Stimulated activated CD4-positive, alpha-beta T cell treated with anti-CD3 and anti-CD28 coated beads, TNF-alpha, amount 100 ng/mL, for 1 hour (primary cell): ENCODE measurements around the gene ACP2.

Experiments
- DNase-seq, 3 donors: peaks; one replicate each; pipeline ENCODE4 v3.0.0-alpha.2; 2020; ENCODE audit warnings: low read depth in 3 of 3, low spot score in 1 of 3

Gene ACP2

DNA sequence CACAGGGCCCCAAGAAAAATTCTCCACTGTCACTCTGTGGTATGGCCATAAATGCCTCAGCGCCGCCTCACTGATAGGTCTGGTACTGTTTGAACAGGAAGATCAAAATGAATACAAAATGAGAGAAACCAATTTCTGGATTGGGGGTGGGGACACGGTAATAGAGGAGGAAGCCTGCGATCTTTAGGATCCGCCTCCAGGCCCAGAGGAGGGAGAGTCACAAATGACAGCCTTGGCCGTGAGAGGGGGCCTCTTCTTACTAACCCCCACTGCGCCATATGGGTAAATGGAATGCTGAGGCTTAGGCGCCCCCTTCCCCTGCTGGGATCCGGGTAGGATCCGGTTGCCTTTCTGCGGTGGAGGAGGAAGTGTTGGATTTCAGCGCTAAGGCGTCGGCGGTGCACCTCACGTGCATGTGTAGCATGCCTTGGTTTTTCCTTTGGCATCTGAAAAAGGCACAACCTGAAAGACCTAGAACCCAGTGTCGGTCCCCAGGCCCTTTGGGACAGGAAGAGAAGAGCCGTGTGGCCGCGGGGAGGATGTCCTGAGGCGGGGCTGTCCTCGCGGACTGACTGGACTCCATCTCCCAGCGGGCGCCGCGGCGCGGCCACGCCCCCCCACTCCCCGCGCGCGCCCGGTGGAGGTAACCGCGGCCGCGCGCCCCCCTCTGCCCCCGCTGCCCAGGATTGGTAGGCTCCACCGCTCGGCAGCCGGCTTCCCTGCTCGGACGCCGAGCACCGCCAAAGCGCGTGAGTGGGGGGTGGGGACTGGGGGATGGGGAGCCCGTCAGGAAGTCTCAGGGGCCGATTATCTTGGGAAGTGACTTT, 20.6 kb upstream of the ACP2 start:
- DNase-seq, result peak; percentile 63 to 80 (median 65)

DNA sequence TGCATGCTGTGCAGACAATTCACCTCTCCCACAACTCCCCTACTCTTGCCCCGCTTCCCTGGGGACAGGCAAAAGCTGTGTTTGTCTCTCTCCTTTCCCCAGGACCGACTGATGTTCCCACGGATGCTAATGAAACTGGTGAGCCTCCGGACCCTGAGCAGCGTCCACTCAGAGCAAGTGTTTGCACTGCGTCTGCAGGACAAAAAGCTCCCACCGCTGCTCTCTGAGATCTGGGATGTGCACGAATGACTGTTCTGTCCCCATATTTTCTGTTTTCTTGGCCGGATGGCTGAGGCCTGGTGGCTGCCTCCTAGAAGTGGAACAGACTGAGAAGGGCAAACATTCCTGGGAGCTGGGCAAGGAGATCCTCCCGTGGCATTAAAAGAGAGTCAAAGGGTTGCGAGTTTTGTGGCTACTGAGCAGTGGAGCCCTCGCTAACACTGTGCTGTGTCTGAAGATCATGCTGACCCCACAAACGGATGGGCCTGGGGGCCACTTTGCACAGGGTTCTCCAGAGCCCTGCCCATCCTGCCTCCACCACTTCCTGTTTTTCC, 19.9 kb upstream of the ACP2 start:
- no peak for DNase-seq

DNA sequence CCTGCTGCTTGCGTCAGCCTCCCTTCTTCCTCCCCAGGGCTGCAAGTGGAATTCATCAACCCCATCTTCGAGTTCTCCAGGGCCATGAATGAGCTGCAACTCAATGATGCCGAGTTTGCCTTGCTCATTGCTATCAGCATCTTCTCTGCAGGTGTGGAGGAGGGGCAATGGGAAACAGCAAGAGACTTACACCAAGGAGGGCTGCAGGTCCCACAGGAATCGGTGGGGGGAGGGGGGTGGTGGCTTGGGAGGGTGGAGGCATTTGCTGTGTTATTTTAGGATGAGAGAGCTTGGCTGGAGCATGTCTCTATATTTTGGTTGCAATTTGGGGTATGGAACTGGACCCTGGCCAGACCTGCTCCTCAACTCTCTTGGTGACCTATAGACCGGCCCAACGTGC, 19.3 kb upstream of the ACP2 start:
- DNase-seq, result no peak

DNA sequence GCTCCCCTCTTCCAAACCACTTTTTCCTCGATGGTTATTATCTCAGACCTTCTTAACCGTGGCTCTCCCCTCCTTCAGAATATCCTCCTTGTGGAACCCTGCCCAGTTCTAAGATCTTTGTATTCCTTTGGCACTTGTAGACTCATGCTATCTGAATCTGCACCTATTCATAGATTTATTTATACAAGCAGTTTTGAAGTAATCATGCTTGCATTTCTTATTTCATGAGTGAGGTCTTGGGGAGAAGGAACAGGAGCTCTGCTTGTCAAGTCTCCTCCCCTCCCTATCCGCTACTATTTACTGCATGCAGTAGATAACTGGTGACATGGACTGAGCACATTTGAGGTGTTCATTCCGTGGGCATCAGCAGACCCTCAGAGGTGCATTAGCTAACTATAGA, 15.9 kb upstream of the ACP2 start:
- no peak for DNase-seq

DNA sequence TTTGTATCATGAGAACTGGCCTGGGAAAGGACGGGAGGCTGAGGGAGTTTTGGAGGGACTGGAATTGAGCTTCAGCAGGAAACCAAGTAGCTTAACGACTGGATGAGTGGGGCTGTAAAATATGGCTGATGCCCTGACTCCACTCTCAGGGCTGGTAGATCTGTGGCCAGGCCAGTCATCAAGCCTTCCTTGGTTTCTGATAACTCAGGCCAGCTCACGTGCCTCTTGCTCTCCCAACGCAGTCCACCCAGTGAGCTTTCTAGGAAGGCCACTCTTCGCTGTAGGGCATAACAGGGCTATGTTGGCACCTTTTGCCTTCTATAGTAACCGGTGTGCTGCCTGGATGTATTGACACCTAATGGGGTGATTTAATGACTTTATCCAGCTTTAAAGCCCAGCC, 15.5 kb upstream of the ACP2 start:
- no peak for DNase-seq

DNA sequence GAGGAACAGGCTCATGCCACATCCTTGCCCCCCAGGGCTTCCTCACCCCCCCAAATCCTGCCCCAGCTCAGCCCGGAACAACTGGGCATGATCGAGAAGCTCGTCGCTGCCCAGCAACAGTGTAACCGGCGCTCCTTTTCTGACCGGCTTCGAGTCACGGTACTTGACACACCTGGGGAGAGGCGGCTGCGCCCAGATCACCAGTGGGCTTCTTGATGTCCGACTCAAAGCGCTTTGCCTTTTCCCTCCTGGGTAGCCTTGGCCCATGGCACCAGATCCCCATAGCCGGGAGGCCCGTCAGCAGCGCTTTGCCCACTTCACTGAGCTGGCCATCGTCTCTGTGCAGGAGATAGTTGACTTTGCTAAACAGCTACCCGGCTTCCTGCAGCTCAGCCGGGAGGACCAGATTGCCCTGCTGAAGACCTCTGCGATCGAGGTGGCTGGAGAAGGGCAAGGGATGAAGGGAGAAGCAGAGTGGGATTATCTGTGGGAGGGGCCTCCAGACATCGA, 12.7 kb upstream of the ACP2 start:
- no peak for DNase-seq

DNA sequence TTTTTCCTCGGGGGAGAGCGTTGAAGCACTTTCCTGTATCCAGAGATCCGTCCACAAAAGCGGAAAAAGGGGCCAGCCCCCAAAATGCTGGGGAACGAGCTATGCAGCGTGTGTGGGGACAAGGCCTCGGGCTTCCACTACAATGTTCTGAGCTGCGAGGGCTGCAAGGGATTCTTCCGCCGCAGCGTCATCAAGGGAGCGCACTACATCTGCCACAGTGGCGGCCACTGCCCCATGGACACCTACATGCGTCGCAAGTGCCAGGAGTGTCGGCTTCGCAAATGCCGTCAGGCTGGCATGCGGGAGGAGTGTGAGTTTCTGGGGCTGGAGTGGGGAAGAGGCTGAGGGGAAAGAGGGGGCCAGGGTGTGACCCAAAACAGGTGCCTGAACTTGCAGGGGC, 11.8 kb upstream of the ACP2 start:
- no peak for DNase-seq

DNA sequence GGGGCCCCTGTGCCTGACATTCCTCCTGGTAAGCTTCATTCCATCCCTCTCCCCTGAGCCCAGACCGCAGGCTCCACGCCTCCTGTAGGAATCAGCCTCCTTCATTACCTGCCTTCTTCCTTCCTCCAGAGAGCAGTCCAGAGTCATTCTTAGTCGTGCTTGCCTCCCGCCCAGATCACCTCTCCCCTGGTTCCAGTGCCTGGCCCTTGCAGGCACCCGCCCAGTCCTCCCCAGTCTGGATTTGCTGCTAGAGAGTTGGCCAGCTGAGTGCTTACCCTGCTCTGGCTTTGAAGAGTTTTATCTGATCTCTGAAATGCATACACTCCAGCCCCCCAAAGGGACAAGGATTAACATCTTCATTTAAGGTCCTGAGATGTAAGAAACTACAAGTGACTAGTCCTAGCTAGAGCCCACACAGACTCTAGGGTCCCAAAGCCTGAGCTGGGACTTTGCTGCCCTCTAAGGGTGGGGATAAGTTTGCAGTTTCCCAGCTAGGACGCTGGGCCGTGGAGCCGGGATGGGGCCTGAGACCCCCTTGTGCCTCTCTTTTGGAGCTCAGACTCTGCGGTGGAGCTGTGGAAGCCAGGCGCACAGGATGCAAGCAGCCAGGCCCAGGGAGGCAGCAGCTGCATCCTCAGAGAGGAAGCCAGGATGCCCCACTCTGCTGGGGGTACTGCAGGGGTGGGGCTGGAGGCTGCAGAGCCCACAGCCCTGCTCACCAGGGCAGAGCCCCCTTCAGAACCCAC, 10.8 kb upstream of the ACP2 start:
- no peak for DNase-seq

DNA sequence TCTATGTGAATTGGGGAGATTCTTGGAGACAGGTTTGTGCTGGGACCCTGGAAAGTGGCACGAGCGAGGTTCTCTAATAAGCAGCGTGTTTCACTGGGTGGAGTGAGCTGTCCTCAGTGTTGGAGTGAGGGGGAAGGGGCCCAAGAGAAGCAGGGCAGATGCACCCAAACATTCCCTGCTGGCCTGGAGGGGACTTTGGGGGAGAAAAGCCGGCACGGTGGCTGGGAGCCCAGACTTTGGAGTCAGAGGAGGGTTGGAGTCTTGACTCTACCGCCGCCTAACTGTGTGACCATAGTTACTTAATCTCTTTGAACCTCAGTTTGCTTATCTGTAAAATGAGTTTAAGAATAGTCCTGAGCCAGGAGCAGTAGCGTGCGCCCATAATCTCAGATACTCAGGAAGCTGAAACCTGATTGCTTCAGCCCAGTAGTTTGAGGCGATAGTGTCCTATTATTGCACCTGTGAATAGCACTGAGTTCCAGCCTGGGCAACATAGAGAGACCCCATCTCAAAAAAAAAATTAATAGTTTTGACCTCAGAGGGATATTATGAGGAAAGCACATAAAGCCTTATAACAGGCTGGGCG, 9.8 kb upstream of the ACP2 start:
- DNase-seq, result no peak

DNA sequence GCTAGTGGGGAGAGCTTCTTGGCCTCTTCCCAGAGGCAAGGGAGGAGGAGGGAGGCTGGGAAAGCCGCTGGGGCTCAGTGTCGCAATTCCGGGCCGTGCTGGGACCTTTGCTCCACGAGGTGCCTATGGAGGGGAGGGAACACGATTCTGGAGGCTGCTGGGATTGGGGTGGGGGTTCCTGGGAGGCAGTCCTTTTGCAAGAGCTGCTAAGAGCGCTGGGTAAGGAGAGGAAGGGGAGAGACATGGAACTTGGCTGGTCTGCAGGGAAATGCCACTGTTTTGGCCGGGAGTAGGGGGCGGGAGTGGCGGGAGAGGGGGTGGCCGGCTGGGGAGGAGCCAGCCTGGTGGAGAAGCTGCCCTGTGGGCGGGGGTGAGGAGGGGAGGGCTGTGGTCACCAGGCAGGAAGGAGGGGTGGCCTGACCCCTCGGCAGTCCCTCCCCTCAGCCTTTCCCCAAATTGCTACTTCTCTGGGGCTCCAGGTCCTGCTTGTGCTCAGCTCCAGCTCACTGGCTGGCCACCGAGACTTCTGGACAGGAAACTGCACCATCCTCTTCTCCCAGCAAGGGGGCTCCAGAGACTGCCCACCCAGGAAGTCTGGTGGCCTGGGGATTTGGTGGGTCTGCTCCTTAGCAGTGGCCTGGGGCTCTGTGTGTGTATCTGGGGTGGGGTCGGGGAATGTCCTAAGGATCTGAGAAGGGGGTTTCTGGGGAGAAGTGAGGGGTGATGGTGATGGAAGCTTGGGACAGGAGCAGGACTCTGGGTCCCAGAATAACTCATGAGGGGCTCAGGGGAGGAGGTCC, 9.1 kb upstream of the ACP2 start, which contains the start of gene NR1H3:
TSS of gene NR1H3 (plus strand) at position 480 of the 800 bp plus-strand sequence. CDS start 1,221 bp downstream, outside the sequence.
- no peak for DNase-seq

DNA sequence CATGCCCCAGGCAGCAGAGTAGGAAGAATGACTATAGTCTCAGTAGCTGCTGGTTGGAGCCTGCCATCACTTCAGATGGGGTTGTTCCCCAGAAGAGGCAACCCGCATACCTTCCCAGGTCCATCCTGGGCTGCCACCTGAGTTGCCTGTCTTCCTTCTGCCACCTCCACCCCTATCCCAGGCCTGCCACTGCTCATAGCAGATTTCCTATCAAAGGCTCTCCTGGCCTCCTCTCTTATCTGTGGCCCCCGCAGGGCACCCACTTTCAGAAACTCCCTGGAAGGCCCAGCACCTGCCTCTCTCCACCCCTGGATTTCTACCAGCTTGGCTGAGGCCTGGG, 8.5 kb upstream of the ACP2 start:
- DNase-seq, result no peak

DNA sequence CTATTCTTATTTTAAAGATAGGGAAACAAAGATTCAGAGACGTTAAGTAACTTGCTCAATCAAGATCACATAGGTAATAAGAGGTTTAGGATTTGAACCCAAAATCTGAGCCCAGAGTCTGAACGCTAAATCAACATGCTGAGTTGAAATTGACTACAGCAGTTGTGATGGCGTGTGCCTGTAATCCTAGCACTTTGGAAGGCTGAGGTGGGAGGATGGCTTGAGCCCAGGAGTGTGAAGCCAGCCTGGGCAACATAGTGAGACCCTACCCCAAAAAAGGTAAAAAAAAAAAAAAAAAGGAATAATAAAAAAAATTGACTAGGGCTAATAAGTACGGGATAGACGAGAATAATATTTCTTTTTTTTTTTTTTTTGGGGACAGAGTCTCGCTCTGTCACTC, 7.8 kb upstream of the ACP2 start:
- no peak for DNase-seq

DNA sequence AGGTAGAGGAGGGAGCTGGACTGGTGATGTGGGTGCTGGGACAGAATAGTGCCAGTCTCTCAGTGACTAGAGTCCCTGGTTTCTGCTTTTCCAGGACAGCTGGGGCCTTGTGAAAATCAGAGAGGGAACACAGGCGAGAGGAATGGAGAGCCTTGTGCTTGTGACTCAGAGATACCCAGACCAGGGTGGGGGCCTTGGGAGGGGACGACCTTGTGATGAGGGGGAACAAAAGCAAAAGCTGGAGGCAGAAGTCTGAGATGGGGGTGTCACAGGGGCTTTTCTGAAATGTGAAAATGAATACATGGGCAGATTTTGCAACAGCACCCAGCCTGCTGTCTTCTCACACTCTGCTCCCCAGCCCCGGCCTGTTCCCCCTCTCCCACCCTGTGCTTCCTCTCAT, 5.8 kb upstream of the ACP2 start:
- DNase-seq, result no peak

DNA sequence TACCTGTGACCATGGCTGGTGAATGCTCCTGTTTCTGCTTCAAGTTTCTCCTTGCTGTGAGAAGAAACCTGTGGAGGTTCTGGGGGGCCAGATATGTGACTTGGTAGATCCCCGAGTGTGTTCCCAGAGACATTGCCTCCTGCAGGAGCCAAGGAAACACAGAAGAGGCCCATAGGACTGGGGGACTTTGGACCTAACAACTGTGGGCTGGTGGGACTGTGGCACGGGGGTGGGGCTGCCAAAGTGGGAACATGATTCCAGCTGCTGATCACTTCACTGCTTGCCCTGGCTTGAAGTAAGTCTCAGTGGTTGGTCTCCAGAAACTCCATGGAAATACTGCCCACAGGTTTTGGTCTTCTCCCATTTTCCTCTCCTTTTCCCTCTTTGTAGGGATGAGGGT, 5.0 kb upstream of the ACP2 start:
- no peak for DNase-seq

DNA sequence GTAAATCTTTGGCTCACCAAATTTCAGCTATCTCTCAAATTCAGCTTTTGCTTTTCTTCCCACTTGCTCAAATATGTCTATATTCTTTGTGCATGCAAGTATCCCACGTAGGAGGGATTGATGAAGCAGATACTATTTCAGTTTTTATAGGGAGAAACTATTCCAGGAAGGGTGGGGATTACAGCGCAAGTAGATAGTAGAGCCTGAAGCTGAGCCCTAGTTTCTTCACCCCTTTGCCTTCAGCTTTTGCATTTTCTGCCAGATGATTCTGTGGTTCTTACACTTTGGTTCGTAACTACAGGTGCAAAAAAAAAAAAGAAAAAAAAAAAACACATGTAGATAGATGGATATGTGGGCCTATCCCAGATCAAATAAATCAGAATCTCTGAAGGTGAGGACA, 3.1 kb upstream of the ACP2 start:
- DNase-seq, result no peak

DNA sequence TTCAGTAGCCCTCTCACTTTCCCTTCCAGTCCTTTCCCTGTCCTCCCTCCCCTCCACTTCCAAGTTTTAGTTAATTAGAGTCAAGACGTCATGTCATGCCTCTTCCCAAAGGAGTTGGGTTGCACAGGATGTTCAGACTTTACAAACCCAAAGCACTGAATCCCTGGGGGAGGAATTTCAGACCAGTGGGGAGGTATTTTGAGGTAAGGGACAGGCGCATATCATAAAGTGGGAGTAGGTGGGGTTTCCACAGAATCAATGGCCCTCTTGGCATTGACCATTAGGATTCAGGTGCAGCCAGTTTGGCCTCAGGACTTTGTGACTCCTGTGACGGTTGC, 733 bp upstream of the ACP2 start:
- DNase-seq, result no peak

DNA sequence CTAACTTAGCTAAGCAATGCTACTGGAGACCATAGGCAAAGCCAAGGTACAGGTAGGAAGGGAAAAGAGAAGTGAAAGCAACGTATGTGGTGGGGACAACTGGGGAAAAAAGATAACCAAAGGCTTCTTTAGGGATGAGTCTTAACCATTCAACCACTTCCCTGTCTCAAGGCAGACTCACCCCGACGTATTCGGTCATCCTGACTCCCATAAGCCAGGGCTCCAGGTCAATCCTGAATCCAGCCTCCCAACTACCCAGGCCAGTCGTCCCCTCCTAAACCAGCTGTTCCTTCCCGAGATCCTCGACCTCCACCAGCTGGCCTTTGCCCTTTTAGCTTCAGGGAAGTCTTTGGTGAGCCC, 330 bp downstream of the ACP2 start:
- DNase-seq, result no peak

DNA sequence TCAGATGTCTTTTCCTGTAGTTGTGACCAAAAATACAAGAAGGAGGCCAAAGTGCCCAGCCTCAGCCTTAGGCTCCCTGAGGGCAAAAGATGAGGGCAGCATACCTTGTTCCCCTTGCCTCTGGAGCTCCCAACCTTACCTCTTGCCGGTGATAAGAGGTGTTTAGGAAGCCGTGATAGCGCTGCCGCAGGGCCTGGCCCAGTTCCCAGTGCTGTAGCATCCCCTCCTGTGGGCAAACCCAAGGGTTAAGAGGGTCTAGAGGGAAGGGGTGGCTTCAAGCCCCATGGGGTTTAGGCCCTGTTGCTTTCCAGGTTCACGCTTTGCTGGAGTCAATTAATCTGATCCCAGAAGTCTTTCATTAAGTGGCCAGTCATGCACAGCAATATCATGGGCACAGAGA, 1.1 kb downstream of the ACP2 start:
- DNase-seq, result no peak

DNA sequence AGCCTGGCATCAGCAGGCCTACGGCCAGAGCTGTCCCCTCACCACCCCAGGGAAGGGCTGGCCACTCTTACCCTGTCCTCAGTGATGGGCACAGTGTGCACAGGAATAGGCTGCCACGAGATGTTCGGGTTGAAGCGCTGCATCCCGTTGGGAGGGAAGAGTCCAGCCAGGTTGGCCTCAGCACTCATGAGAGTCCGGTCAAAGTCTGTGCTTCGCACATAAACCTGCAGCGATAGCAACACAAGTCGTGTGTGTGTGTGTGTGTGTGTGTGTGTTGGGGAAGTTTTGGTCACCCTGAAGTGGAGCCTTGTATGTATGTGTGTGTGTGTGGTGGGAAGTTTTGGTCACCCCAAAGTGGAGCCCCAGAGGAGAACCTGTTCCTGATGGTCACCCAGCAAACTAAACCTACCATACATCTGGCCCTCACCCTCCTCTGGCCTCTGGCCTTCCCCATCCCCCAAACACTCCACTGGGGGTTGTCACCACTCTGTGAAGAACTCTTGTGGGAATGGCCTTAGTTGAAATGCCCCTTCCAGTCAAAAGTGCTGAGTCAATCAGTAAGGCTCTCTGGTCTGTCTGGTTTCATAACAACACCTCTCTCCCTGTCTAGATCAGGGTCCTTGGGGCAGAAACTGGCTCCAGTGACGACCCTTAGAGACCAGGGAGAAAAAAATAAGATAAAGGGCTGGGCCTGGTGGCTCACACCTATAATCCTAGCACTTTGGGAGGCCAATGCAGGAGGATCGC, 2.8 kb downstream of the ACP2 start:
- no peak for DNase-seq
